ENCODE measurements around the gene SLC22A17.

DNA sequence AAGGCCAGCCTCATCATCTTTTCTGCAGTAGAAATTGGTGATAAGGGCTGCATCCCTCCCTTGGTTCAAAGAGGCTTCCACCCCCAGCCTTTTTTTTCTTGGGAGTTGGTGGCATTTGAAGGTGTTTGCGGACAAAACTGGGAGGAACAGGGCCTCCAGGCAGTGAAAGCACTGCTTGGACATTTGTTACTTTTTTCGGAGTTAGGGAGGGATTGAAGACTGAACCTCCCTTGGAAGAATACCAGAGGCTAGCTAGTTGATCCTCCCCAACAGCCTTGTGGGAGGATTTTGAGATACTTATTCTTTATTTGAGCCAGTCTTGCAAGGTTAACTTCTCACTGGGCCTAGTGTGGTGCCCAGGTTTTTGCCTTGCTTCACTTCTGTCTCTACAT, 28.2 kb downstream of the SLC22A17 start:
- no peak for TF ChIP-seq SRF (IDR thresholded peaks at IDR 0.05; ENCODE audit: low read depth, low read length)
- TF ChIP-seq, protein P1, sequence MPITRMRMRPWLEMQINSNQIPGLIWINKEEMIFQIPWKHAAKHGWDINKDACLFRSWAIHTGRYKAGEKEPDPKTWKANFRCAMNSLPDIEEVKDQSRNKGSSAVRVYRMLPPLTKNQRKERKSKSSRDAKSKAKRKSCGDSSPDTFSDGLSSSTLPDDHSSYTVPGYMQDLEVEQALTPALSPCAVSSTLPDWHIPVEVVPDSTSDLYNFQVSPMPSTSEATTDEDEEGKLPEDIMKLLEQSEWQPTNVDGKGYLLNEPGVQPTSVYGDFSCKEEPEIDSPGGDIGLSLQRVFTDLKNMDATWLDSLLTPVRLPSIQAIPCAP (CRISPR knock-in tag; IDR thresholded peaks at IDR 0.05; ENCODE audit: low read depth) = no peak
- TF ChIP-seq SMAD9 (CRISPR knock-in tag; IDR thresholded peaks at IDR 0.05) = no peak
- TF ChIP-seq, protein P2, sequence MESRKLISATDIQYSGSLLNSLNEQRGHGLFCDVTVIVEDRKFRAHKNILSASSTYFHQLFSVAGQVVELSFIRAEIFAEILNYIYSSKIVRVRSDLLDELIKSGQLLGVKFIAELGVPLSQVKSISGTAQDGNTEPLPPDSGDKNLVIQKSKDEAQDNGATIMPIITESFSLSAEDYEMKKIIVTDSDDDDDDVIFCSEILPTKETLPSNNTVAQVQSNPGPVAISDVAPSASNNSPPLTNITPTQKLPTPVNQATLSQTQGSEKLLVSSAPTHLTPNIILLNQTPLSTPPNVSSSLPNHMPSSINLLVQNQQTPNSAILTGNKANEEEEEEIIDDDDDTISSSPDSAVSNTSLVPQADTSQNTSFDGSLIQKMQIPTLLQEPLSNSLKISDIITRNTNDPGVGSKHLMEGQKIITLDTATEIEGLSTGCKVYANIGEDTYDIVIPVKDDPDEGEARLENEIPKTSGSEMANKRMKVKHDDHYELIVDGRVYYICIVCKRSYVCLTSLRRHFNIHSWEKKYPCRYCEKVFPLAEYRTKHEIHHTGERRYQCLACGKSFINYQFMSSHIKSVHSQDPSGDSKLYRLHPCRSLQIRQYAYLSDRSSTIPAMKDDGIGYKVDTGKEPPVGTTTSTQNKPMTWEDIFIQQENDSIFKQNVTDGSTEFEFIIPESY (CRISPR knock-in tag; IDR thresholded peaks at IDR 0.05) = no peak
- no peak for TF ChIP-seq FOXA1 (IDR thresholded peaks at IDR 0.05)
- TF ChIP-seq FOXA1 (CRISPR knock-in tag; IDR thresholded peaks at IDR 0.05) = no peak
